Central memory CD8-positive, alpha-beta T cell (primary cell): ENCODE data around the gene TMUB2.

ENCODE experiments used
- ATAC-seq: fragments of 150-1000 bp; cut with Tn5 transposase; replicated peaks from 2 replicates; pipeline ENCODE4 v1.10.0; 2022; ENCODE audit warnings: mild to moderate bottlenecking, moderate FRiP score, moderate number of reproducible peaks; ENCODE audit not compliant: poor library complexity, severe bottlenecking; ENCODE audit errors: extremely low read depth
- DNase-seq, 2 donors: peaks; one replicate each; pipeline ENCODE4 v3.0.0; 2021; ENCODE audit warnings: low spot score in 2 of 2
- H3K27ac Mint-ChIP-seq: one replicate; pipeline ENCODE4 v1.8.0; 2022; ENCODE audit warnings: low read depth, mild to moderate bottlenecking, moderate library complexity, mixed read lengths
- H3K27me3 Mint-ChIP-seq: one replicate; pipeline ENCODE4 v1.8.0; 2022; ENCODE audit warnings: mixed read lengths
- H3K36me3 Mint-ChIP-seq: one replicate; pipeline ENCODE4 v1.8.0; 2022; ENCODE audit warnings: mild to moderate bottlenecking, moderate library complexity, mixed read lengths; ENCODE audit not compliant: insufficient read depth
- H3K4me1 Mint-ChIP-seq: one replicate; pipeline ENCODE4 v1.8.0; 2022; ENCODE audit warnings: mixed read lengths
- H3K4me3 Mint-ChIP-seq: one replicate; pipeline ENCODE4 v1.8.0; 2022; ENCODE audit warnings: mild to moderate bottlenecking, moderate library complexity, mixed read lengths
- H3K9me3 Mint-ChIP-seq: one replicate; pipeline ENCODE4 v1.8.0; 2022; ENCODE audit warnings: mixed read lengths

The TMUB2 gene

GRCh38 chr17:44241106-44241624 lies 54.4 kb downstream of the TMUB2 start:
- no peak for DNase-seq
- peaks cover 8% of the 10 kb centered on the region for H3K4me1 Mint-ChIP-seq
- H3K27me3 Mint-ChIP-seq = no peaks in the 10 kb centered on the region
- H3K9me3 Mint-ChIP-seq = no peaks in the 10 kb centered on the region
- no peak overlapping the region for H3K27ac Mint-ChIP-seq
- no peak overlapping the region for H3K4me3 Mint-ChIP-seq
- H3K36me3 Mint-ChIP-seq = peaks cover 3% of the 10 kb centered on the region
- no peak for ATAC-seq
